Measurements from ENCODE around the gene HEY2.

DNA sequence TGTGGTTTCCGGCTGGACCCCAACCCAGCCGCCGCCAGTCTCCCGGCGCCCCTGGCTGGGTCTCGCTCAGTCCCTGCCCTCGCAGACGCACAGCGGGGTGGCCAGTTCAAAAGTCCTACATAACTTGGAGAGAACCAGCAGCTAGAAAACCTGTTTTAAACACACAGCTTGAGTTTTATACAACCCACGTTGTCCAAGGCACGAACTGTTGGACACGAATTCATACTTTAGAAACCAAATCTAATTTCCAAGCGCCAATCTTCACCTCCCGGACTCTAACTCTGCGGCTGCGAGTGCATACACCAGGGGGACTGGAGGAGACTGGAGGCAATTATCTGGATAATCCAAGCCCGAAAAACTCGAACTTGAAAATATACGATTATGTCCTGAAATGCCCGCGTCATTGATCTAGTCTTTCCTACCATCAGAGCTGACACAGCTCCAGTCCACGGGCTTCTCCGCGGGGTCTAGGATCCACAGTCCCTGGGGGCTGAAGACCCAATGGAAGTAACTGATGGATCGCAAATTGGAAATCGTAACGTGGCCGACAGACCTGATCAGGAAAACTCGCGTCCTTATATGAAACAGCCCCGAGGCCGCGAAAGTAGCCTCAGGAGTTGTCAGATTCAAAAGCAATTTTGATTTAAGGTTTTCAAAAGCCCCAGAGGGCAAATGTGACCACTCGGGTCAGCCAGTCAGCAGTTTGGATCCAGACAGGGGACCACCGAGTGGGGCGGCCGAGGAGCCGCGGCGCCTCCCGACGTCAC, 843 bp upstream of the HEY2 start:
- TF ChIP-seq, protein P1, sequence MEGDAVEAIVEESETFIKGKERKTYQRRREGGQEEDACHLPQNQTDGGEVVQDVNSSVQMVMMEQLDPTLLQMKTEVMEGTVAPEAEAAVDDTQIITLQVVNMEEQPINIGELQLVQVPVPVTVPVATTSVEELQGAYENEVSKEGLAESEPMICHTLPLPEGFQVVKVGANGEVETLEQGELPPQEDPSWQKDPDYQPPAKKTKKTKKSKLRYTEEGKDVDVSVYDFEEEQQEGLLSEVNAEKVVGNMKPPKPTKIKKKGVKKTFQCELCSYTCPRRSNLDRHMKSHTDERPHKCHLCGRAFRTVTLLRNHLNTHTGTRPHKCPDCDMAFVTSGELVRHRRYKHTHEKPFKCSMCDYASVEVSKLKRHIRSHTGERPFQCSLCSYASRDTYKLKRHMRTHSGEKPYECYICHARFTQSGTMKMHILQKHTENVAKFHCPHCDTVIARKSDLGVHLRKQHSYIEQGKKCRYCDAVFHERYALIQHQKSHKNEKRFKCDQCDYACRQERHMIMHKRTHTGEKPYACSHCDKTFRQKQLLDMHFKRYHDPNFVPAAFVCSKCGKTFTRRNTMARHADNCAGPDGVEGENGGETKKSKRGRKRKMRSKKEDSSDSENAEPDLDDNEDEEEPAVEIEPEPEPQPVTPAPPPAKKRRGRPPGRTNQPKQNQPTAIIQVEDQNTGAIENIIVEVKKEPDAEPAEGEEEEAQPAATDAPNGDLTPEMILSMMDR (conservative IDR thresholded peaks at IDR 0.05): no peak
- no peak for TF ChIP-seq ZFX (IDR thresholded peaks at IDR 0.05)

All from C4-2B (cell line).